OCI-LY7 (cell line): ENCODE data around the gene ARHGAP23. TPM values are rescaled to one million over a fixed set of nuclear protein-coding genes. Genes with fewer than 3 reads are reported as not detected.

Source experiments
- BruUV-seq: library from RNA; stranded (reverse); fragments of 400-500 nt; replicated peaks from 2 replicates; lab custom pipeline; 2021; lab: Mats Ljungman, UMichigan
- CTCF ChIA-PET: fragments of 300-600 bp; sonication (Branson Sonifier 250); formaldehyde crosslinking; loops from one replicate; lab custom pipeline; 2022; ENCODE audit warnings: antibody characterized with exemption; ENCODE audit not compliant: unreplicated experiment; lab: Charles Lee
- POLR2A ChIA-PET: fragments of 300-600 bp; sonication (Branson Sonifier 250); formaldehyde crosslinking; loops from one replicate; lab custom pipeline; 2022; ENCODE audit warnings: antibody characterized with exemption; lab: Charles Lee
- DNase-seq: peaks from one replicate; pipeline ENCODE4 v3.0.0-alpha.2; 2015; ENCODE audit warnings: low spot score
- H2AFZ ChIP-seq: fragments of 200-600 bp; sonication (generic), shearing (Covaris generic); 2 replicates; pipeline ENCODE4 v1.6.1; 2014; ENCODE audit warnings: mild to moderate bottlenecking, antibody characterized with exemption, low read length, moderate library complexity
- H3K27ac ChIP-seq: fragments of 200-600 bp; sonication (generic); 2 replicates; pipeline ENCODE4 v1.5.1; 2014; ENCODE audit warnings: mixed run types, low read depth, mild to moderate bottlenecking, moderate library complexity, low read length, inconsistent platforms; ENCODE audit not compliant: poor library complexity, severe bottlenecking
- H3K36me3 ChIP-seq: fragments of 200-600 bp; sonication (generic); 2 replicates; pipeline ENCODE4 v1.6.1; 2014; ENCODE audit warnings: mild to moderate bottlenecking, antibody characterized with exemption, low read length, moderate library complexity, mixed read lengths; ENCODE audit not compliant: insufficient read depth
- H3K4me1 ChIP-seq: fragments of 200-600 bp; sonication (generic); 2 replicates; pipeline ENCODE4 v1.5.1; 2014; ENCODE audit warnings: mild to moderate bottlenecking, low read length; ENCODE audit not compliant: insufficient read depth, poor library complexity, severe bottlenecking
- H3K4me2 ChIP-seq: fragments of 200-600 bp; sonication (generic); 2 replicates; pipeline ENCODE4 v1.6.1; 2014; ENCODE audit warnings: mild to moderate bottlenecking, low read length
- H3K4me3 ChIP-seq: fragments of 200-600 bp; sonication (generic); 2 replicates; pipeline ENCODE4 v1.5.1; 2014; ENCODE audit warnings: mild to moderate bottlenecking, low read depth, low read length; ENCODE audit not compliant: poor library complexity, severe bottlenecking
- H3K79me2 ChIP-seq: fragments of 200-600 bp; sonication (generic); 2 replicates; pipeline ENCODE4 v1.6.1; 2016; ENCODE audit warnings: low read depth, mild to moderate bottlenecking, low read length, moderate library complexity, mixed read lengths; ENCODE audit not compliant: insufficient read depth
- H3K9me2 ChIP-seq: fragments of 200-600 bp; sonication (generic); 2 replicates; pipeline ENCODE4 v1.6.1; 2016; ENCODE audit warnings: mild to moderate bottlenecking, low read length, mixed read lengths; ENCODE audit not compliant: insufficient read depth
- H3K9me3 ChIP-seq: fragments of 200-600 bp; sonication (generic); 2 replicates; pipeline ENCODE4 v1.6.1; 2014; ENCODE audit warnings: mild to moderate bottlenecking, mixed run types, low read length, mixed read lengths
- H4K20me1 ChIP-seq: fragments of 200-600 bp; sonication (generic); 2 replicates; pipeline ENCODE4 v1.6.1; 2014; ENCODE audit warnings: mild to moderate bottlenecking, antibody characterized with exemption, low read length, moderate library complexity, mixed read lengths; ENCODE audit not compliant: insufficient read depth
- EZH2phosphoT487 ChIP-seq: fragments of 200-600 bp; sonication (generic); IDR thresholded peaks from 2 replicates; pipeline ENCODE4 v1.6.1; 2018; ENCODE audit warnings: low read depth, borderline replicate concordance, mild to moderate bottlenecking, mixed run types, antibody characterized with exemption, low read length, moderate library complexity, mixed read lengths
- intact Hi-C: fragments of 100-400 bp; cut with micrococcal nuclease; formaldehyde crosslinking; loops from one replicate; pipeline ENCODE4 v1.10.0; 2022; ENCODE audit not compliant: unreplicated experiment
- total RNA-seq, 2 experiments: library from RNA; depleted of rRNA in 1 of 2; stranded (reverse); fragments of >200 nt in 1 of 2; shearing (Covaris generic) in 1 of 2; gene quantifications; 2 replicates each; pipeline ENCODE4 v1.2.3, GENCODE V29; 2014 to 2022
- TF ChIP-seq, protein P1 (sequence below): fragments of 200-600 bp; sonication (generic); conservative IDR thresholded peaks from 2 replicates; pipeline ENCODE4 v1.5.1; 2014; ENCODE audit warnings: mild to moderate bottlenecking, antibody characterized with exemption, low read length, moderate library complexity, mixed read lengths

The ARHGAP23 gene
- total RNA-seq, 2 experiments from 2014 or later = 16.3 to 18.6 TPM

DNA sequence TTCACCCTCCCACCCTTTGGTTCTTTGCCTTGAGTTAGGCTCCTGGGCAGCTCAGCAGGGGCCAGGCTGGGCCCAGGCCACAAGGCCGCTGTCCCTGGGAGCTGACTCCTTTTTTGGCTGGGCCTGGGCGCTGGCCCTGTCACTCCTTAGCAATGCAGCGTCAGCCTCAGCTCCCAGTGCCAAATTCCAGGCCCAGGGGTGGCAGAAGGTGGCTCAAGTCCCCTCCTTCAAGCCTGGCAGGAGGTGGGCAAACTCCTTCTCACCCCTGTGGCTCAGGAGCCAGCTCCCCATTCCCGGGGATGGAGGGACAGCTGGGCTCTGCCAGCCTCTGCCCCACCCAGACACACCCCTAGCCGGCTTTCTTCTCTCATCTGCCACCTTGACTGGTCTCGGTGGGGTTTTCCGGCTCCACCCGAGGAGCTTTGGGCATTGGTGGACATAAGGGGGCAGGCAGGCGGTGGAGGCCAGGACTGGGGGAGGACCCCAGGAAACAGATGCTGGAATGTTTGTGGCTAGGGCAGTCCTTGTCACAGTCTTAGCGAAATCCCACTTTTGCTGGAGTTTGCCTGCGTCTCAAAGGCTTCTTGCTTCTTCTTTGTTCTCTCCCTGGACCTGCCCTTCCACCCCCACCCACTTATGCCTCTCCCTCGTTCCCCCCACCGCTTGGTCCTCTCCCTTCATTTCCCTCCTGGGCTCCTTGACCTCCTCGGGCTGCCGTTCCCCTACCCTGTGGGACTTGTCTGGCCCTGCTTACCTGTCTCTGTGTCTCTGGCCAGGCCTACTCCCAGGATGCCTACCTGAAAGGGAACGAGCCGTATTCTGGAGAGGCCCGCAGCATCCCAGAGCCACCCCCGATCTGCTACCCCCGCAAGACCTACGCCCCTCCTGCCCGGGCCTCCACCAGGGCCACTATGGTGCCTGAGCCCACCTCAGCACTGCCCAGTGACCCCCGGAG is 37.4 kb downstream of the ARHGAP23 start:
- no peaks in the 10 kb centered on the region for H3K9me3 ChIP-seq
- intact Hi-C loops = no loop called here
- H3K4me3 ChIP-seq = no peak overlapping the region
- H2AFZ ChIP-seq = no peak overlapping the region
- no peak overlapping the region for H3K27ac ChIP-seq
- no peaks in the 10 kb centered on the region for H3K4me1 ChIP-seq
- no peak overlapping the region for H3K4me2 ChIP-seq
- no peak for DNase-seq
- no peaks in the 10 kb centered on the region for H4K20me1 ChIP-seq
- BruUV-seq = no TSS peak
- no peaks in the 10 kb centered on the region for H3K36me3 ChIP-seq
- TF ChIP-seq, protein P1, sequence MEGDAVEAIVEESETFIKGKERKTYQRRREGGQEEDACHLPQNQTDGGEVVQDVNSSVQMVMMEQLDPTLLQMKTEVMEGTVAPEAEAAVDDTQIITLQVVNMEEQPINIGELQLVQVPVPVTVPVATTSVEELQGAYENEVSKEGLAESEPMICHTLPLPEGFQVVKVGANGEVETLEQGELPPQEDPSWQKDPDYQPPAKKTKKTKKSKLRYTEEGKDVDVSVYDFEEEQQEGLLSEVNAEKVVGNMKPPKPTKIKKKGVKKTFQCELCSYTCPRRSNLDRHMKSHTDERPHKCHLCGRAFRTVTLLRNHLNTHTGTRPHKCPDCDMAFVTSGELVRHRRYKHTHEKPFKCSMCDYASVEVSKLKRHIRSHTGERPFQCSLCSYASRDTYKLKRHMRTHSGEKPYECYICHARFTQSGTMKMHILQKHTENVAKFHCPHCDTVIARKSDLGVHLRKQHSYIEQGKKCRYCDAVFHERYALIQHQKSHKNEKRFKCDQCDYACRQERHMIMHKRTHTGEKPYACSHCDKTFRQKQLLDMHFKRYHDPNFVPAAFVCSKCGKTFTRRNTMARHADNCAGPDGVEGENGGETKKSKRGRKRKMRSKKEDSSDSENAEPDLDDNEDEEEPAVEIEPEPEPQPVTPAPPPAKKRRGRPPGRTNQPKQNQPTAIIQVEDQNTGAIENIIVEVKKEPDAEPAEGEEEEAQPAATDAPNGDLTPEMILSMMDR = no peak
- TF ChIP-seq EZH2phosphoT487 = no peak
- CTCF ChIA-PET = no interaction called here
- POLR2A ChIA-PET = no interaction called here
- no peaks in the 10 kb centered on the region for H3K9me2 ChIP-seq
- H3K79me2 ChIP-seq = no peaks in the 10 kb centered on the region

DNA sequence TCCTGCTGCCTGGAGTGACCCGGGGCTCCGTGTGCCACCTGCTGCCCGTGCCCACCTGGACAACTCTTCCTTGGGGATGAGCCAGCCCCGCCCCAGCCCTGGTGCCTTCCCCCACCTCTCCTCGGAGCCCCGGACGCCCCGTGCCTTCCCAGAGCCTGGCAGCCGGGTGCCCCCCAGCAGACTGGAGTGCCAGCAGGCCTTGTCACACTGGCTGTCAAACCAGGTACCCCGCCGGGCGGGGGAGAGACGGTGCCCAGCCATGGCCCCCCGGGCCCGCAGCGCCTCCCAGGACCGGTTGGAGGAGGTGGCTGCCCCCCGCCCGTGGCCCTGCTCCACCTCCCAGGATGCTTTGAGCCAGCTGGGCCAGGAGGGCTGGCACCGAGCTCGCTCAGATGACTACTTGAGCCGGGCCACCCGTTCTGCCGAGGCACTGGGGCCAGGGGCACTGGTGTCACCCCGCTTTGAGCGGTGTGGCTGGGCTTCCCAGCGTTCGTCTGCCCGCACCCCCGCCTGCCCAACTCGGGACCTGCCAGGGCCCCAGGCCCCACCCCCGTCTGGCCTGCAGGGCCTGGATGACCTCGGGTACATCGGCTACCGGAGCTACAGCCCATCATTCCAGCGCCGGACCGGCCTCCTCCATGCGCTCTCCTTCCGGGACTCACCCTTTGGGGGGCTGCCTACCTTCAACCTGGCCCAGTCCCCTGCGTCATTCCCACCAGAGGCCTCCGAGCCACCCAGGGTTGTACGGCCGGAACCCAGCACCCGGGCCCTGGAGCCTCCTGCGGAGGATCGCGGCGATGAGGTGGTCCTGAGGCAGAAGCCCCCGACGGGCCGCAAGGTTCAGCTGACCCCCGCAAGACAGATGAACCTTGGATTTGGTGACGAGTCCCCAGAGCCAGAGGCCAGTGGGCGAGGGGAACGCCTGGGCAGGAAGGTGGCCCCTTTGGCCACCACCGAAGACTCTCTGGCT is 38.4 kb downstream of the ARHGAP23 start:
- TF ChIP-seq, protein P1 = no peak
- no peak for TF ChIP-seq EZH2phosphoT487
- Histone ChIP-seq H3K27ac (no peak overlapping the region), H3K4me2 (no peak overlapping the region), H3K4me1 (no peaks in the 10 kb centered on the region), H3K79me2 (no peaks in the 10 kb centered on the region), H3K36me3 (no peaks in the 10 kb centered on the region), H4K20me1 (no peaks in the 10 kb centered on the region), H2AFZ (no peak overlapping the region), H3K9me2 (no peaks in the 10 kb centered on the region), H3K4me3 (no peak overlapping the region), H3K9me3 (no peaks in the 10 kb centered on the region)
- BruUV-seq = no TSS peak
- ChIA-PET CTCF (no interaction called here), POLR2A (no interaction called here)
- no peak for DNase-seq
- intact Hi-C loops = no loop called here
